Activated CD4-positive, CD25-positive, alpha-beta regulatory T cell treated with anti-CD3 and anti-CD28 coated beads, Interleukin-2, amount 50 U/mL, for 72 hours (primary cell): ENCODE measurements around the gene TCIRG1.

Experiments used
- DNase-seq: peaks from one replicate; pipeline ENCODE4 v3.0.0; 2021

Gene TCIRG1

GRCh38 chr11:68007498-68008380 lies 31.1 kb upstream of the TCIRG1 start:
- DNase-seq: no peak

GRCh38 chr11:68008381-68009337 lies 30.2 kb upstream of the TCIRG1 start:
- DNase-seq: no peak

GRCh38 chr11:68009391-68010089 lies 29.3 kb upstream of the TCIRG1 start:
- DNase-seq: no peak

GRCh38 chr11:68010090-68011041 lies 28.5 kb upstream of the TCIRG1 start, which contains the start of gene ALDH3B1:
Gene ALDH3B1 (plus strand): TSS chr11:68010327. CDS start chr11:68015298, 4,971 bp downstream.
- no peak for DNase-seq

- no peak for DNase-seq
These were observed 27.5 kb upstream of the TCIRG1 start for GRCh38 chr11:68011051-68011943.

- no peak for DNase-seq
These were observed 26.6 kb upstream of the TCIRG1 start for GRCh38 chr11:68012044-68012842.

- no peak for DNase-seq
These were observed 25.8 kb upstream of the TCIRG1 start for GRCh38 chr11:68012843-68013610.

GRCh38 chr11:68013611-68014156 lies 25.1 kb upstream of the TCIRG1 start:
- no peak for DNase-seq

GRCh38 chr11:68014157-68014946 lies 24.5 kb upstream of the TCIRG1 start:
- no peak for DNase-seq

- DNase-seq: no peak
These were observed 23.8 kb upstream of the TCIRG1 start for GRCh38 chr11:68014947-68015447.

- no peak for DNase-seq
These were observed 23.4 kb upstream of the TCIRG1 start for GRCh38 chr11:68015467-68015866.

GRCh38 chr11:68016161-68016903 lies 22.5 kb upstream of the TCIRG1 start:
- DNase-seq: no peak

GRCh38 chr11:68016904-68017817 lies 21.7 kb upstream of the TCIRG1 start:
- DNase-seq: no peak

- DNase-seq: no peak
These were observed 20.7 kb upstream of the TCIRG1 start for GRCh38 chr11:68017980-68018729.

GRCh38 chr11:68018730-68019190 lies 20.1 kb upstream of the TCIRG1 start:
- DNase-seq: no peak
